WTC11 (cell line): ENCODE data around the gene GCM1. TPM values are rescaled to one million over a fixed set of nuclear protein-coding genes. Genes with fewer than 3 reads are reported as not detected.

Source experiments
- ATAC-seq: fragments of 200-7000 bp; cut with Tn5 transposase; 2 replicates; pipeline ENCODE4 v1.10.0; 2021; ENCODE audit warnings: mild to moderate bottlenecking, moderate library complexity
- CTCF ChIA-PET: fragments of 300-600 bp; sonication (Branson Sonifier 250); formaldehyde crosslinking; loops from one replicate; lab custom pipeline; 2021; ENCODE audit warnings: antibody characterized with exemption; lab: Charles Lee
- POLR2A ChIA-PET: fragments of 350-600 bp; sonication (Branson Sonifier 250); formaldehyde crosslinking; loops from one replicate; lab custom pipeline; 2021; ENCODE audit warnings: antibody characterized with exemption; lab: Charles Lee
- DNase-seq: peaks from one replicate; pipeline ENCODE4 v3.0.0; 2021; ENCODE audit warnings: low spot score
- H3K27ac Mint-ChIP-seq: 2 replicates; pipeline ENCODE4 v1.8.0; 2021; ENCODE audit warnings: mixed read lengths
- H3K27me3 Mint-ChIP-seq: 2 replicates; pipeline ENCODE4 v1.8.0; 2021; ENCODE audit warnings: low read depth, mild to moderate bottlenecking, moderate library complexity, mixed read lengths
- H3K36me3 Mint-ChIP-seq: 2 replicates; pipeline ENCODE4 v1.8.0; 2021; ENCODE audit warnings: mixed read lengths
- H3K4me1 Mint-ChIP-seq: 2 replicates; pipeline ENCODE4 v1.8.0; 2022; ENCODE audit warnings: mixed read lengths
- H3K4me3 Mint-ChIP-seq: 2 replicates; pipeline ENCODE4 v1.8.0; 2021; ENCODE audit warnings: mild to moderate bottlenecking, moderate library complexity, mixed read lengths
- H3K9me3 Mint-ChIP-seq: 2 replicates; pipeline ENCODE4 v1.8.0; 2021; ENCODE audit warnings: mixed read lengths
- AFF4 ChIP-seq: sonication (generic); formaldehyde crosslinking; IDR thresholded peaks from 2 replicates; pipeline ENCODE4 v1.8.1; 2023; ENCODE audit warnings: mild to moderate bottlenecking, missing genetic modification reagents, borderline replicate concordance
- AR ChIP-seq: fragments of 250-450 bp; sonication (Bioruptor Pico); IDR thresholded peaks from 2 replicates; pipeline ENCODE4 v1.9.0; 2021; ENCODE audit warnings: mild to moderate bottlenecking
- E2F5 ChIP-seq: sonication (generic); formaldehyde crosslinking; IDR thresholded peaks from 2 replicates; pipeline ENCODE4 v1.8.1; 2022; ENCODE audit warnings: mild to moderate bottlenecking, moderate library complexity, missing genetic modification reagents
- ELF4 ChIP-seq: sonication (generic); formaldehyde crosslinking; IDR thresholded peaks from 2 replicates; pipeline ENCODE4 v1.8.1; 2022; ENCODE audit warnings: low read depth, mild to moderate bottlenecking, moderate library complexity, missing genetic modification reagents
- FOXJ3 ChIP-seq: sonication (generic); formaldehyde crosslinking; IDR thresholded peaks from 2 replicates; pipeline ENCODE4 v1.9.0; 2021; ENCODE audit warnings: missing genetic modification reagents, mild to moderate bottlenecking, borderline replicate concordance
- KAT7 ChIP-seq: sonication (generic); formaldehyde crosslinking; IDR thresholded peaks from 2 replicates; pipeline ENCODE4 v1.8.1; 2023; ENCODE audit warnings: missing genetic modification reagents, mild to moderate bottlenecking, borderline replicate concordance
- NR3C1 ChIP-seq: sonication (generic); formaldehyde crosslinking; conservative IDR thresholded peaks from 2 replicates; pipeline ENCODE4 v1.8.1; 2023; ENCODE audit warnings: low read depth, mild to moderate bottlenecking, missing genetic modification reagents
- PREB ChIP-seq: sonication (generic); formaldehyde crosslinking; IDR thresholded peaks from 2 replicates; pipeline ENCODE4 v1.8.1; 2022; ENCODE audit warnings: mild to moderate bottlenecking, missing genetic modification reagents, moderate library complexity, borderline replicate concordance
- PRRX2 ChIP-seq: fragments of 250-450 bp; sonication (Bioruptor Pico); IDR thresholded peaks from 2 replicates; pipeline ENCODE4 v1.8.0; 2021; ENCODE audit warnings: mild to moderate bottlenecking
- SMAD4 ChIP-seq: sonication (generic); formaldehyde crosslinking; IDR thresholded peaks from 2 replicates; pipeline ENCODE4 v1.8.0; 2022; ENCODE audit warnings: mild to moderate bottlenecking, missing genetic modification reagents
- SP1 ChIP-seq: sonication (generic); formaldehyde crosslinking; conservative IDR thresholded peaks from 2 replicates; pipeline ENCODE4 v1.8.1; 2022; ENCODE audit warnings: missing genetic modification reagents
- USF1 ChIP-seq: sonication (generic); formaldehyde crosslinking; IDR thresholded peaks from 2 replicates; pipeline ENCODE4 v1.8.0; 2022; ENCODE audit warnings: mild to moderate bottlenecking, missing genetic modification reagents
- USF2 ChIP-seq: sonication (generic); formaldehyde crosslinking; IDR thresholded peaks from 2 replicates; pipeline ENCODE4 v1.8.1; 2023; ENCODE audit warnings: mild to moderate bottlenecking, missing genetic modification reagents, moderate library complexity
- ZMAT4 ChIP-seq: fragments of 250-450 bp; sonication (Bioruptor Pico); IDR thresholded peaks from 2 replicates; pipeline ENCODE4 v1.9.0; 2021; ENCODE audit warnings: mild to moderate bottlenecking
- ZNF219 ChIP-seq: sonication (generic); formaldehyde crosslinking; IDR thresholded peaks from 2 replicates; pipeline ENCODE4 v1.8.0; 2023; ENCODE audit warnings: missing genetic modification reagents, mild to moderate bottlenecking, borderline replicate concordance
- ZNF317 ChIP-seq: sonication (generic); formaldehyde crosslinking; IDR thresholded peaks from 2 replicates; pipeline ENCODE4 v1.8.1; 2023; ENCODE audit warnings: low read depth, mild to moderate bottlenecking, moderate library complexity, missing genetic modification reagents, borderline replicate concordance
- ZNF396 ChIP-seq: fragments of 250-450 bp; sonication (Bioruptor Pico); IDR thresholded peaks from 2 replicates; pipeline ENCODE4 v1.8.0; 2021; ENCODE audit warnings: mild to moderate bottlenecking, moderate library complexity, borderline replicate concordance
- ZNF671 ChIP-seq: fragments of 250-450 bp; sonication (Bioruptor Pico); IDR thresholded peaks from 2 replicates; pipeline ENCODE4 v1.8.0; 2021; ENCODE audit warnings: mild to moderate bottlenecking
- ZSCAN18 ChIP-seq: fragments of 250-450 bp; sonication (Bioruptor Pico); IDR thresholded peaks from 2 replicates; pipeline ENCODE4 v2.1.2; 2022; ENCODE audit warnings: mild to moderate bottlenecking, moderate library complexity
- total RNA-seq: library from RNA; stranded (reverse); gene quantifications from 3 replicates; pipeline ENCODE4 v1.2.3, GENCODE V29; 2021

The GCM1 gene
- total RNA-seq, 1 experiment from 2014 or later = 0.09 TPM

GRCh38 chr6:53162606-53163005 is 14.0 kb upstream of the GCM1 start (continued):
- no peak for TF ChIP-seq AFF4 (CRISPR knock-in tag)
- TF ChIP-seq USF1 (CRISPR knock-in tag) = no peak

- ATAC-seq (no peak), DNase-seq (no peak)
- Mint-ChIP-seq H3K36me3 (no peaks in the 10 kb centered on the region), H3K4me3 (no peak overlapping the region), H3K4me1 (no peaks in the 10 kb centered on the region), H3K27ac (no peak overlapping the region), H3K27me3 (no peaks in the 10 kb centered on the region), H3K9me3 (peaks cover 8% of the 10 kb centered on the region)
- POLR2A ChIA-PET = no interaction called here
- TF ChIP-seq FOXJ3 (CRISPR knock-in tag) (no peak), PREB (CRISPR knock-in tag) (no peak)
- CTCF ChIA-PET = interaction anchor here (0.7 to 1.1 kb wide), 2 partner anchors 10 kb away, joined by 3 to 5 read pairs; no protein-coding TSS in a partner anchor
These were observed 12.9 kb upstream of the GCM1 start for GRCh38 chr6:53161481-53162009.

- no peak for DNase-seq
- H3K9me3 Mint-ChIP-seq = peaks cover 7% of the 10 kb centered on the region
- H3K4me1 Mint-ChIP-seq = no peaks in the 10 kb centered on the region
- H3K27ac Mint-ChIP-seq = no peak overlapping the region
- CTCF ChIA-PET = interaction anchor here (1.0 kb wide), 1 partner anchor 12 kb away, joined by 4 read pairs; no protein-coding TSS in a partner anchor
- ATAC-seq = peak; percentile 56
- H3K27me3 Mint-ChIP-seq = no peaks in the 10 kb centered on the region
- no peaks in the 10 kb centered on the region for H3K36me3 Mint-ChIP-seq
- TF ChIP-seq E2F5 (CRISPR knock-in tag) = no peak
- no peak for TF ChIP-seq PRRX2
- TF ChIP-seq AR (CRISPR knock-in tag) = no peak
- no peak for TF ChIP-seq ELF4 (CRISPR knock-in tag)
- no peak for TF ChIP-seq ZNF219 (CRISPR knock-in tag)
- no peak for TF ChIP-seq ZMAT4 (CRISPR knock-in tag)
- no peak for TF ChIP-seq USF2
- TF ChIP-seq ZSCAN18 (CRISPR knock-in tag) = no peak
- TF ChIP-seq NR3C1 (CRISPR knock-in tag) = no peak
- no peak for TF ChIP-seq ZNF671 (CRISPR knock-in tag)
- no peak for TF ChIP-seq SMAD4 (CRISPR knock-in tag)
- TF ChIP-seq ZNF317 = no peak
- no peak for TF ChIP-seq ZNF396 (CRISPR knock-in tag)
- no peak for TF ChIP-seq SP1 (CRISPR knock-in tag)
- TF ChIP-seq KAT7 (CRISPR knock-in tag) = no peak
- TF ChIP-seq, all 79 proteins: peak for 0
- H3K4me3 Mint-ChIP-seq = no peak overlapping the region
- POLR2A ChIA-PET = no interaction called here
These were observed 10.9 kb upstream of the GCM1 start for GRCh38 chr6:53159558-53159957.
